ENCODE measurements around the gene IFI30. TPM values are rescaled to one million over a fixed set of nuclear protein-coding genes. Genes with fewer than 3 reads are reported as not detected.

Gene IFI30
- polyA plus RNA-seq, result 0.28 TPM in 1 of 2 replicates, not detected in the other

GRCh38 chr19:18173572-18174288, at the start of gene IFI30:
TSS of gene IFI30 (plus strand) at chr19:18173813. CDS start at chr19:18173842, 29 bp downstream.

GRCh38 chr19:18152817-18153555, 20.6 kb upstream of the IFI30 start, which contains the start of gene PIK3R2:
TSS of gene PIK3R2 (plus strand) at chr19:18153163. CDS start at chr19:18155880, 2,717 bp downstream.

DNA sequence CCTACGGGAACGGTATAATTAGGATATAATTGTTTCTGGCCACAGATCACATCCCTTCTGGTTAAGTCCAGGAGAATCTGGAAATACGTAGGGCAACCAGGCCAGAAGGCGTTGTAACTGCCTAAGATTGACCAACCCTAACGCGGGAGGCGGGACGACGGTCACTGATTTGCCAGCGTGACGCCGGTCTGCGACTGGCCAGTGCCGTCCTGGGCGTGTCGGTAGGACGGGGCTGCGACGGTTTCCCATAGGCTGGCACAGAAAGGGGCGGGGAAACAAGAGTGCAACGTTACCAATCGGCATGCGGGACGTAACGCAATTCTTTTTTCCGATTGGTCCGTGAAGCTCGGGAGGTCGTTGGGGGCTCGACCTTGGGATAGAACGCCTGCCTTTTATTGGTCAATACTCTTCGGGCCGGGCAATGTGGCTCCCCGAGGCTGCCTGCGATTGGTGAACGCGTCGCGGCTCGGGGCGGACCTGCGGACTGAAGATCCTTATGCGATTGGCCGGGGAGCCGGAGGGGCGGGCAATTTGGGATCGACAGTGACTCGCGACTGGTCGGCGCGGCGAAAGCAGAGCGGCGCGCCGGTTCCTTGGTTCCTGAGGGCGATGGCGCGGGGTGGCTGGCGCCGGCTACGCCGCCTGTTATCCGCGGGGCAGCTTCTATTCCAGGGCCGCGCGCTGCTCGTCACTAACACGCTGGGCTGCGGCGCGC, 19.2 kb downstream of the IFI30 start, which contains the start of gene MPV17L2:
Gene MPV17L2, plus strand, starts transcription at position 546 of the 715 bp plus-strand sequence. Its CDS starts 64 bp downstream, at position 610.

DNA sequence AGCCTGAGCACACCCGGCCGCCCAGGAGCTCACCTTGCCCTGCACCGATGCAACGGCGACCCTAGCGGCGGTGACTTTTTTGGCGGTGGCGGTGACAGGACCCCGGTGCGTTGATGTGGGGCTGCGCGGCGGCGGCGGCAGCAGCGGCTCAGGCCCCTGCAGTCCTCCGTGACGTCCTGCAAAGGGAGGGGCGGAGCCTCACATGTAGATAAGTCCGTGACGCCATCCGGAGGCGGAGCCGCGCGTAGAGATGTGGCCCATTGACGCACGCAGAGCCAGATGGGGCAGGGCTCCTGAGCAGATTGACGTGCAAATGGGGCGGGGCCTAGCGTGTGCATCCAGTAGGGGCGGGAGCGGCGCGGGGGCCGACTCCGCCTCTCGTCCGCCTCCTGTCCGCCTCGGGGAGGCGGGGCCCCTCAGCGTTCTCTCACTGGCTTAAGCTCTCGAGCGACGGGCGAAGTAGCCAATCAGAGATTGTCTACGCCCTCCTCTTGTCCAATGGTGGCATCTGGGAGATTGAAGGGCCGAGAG, 30.3 kb downstream of the IFI30 start, which contains the start of gene RAB3A:
Gene RAB3A, minus strand, starts transcription at position 180 of the 531 bp plus-strand sequence. CDS start 1,302 bp downstream, outside the sequence.

GRCh38 chr19:18225702-18226468, 52.3 kb downstream of the IFI30 start, which contains the start of gene PDE4C:
TSS of gene PDE4C (minus strand) at chr19:18226438. CDS start at chr19:18226415, 23 bp downstream.

Other genes starting within 250 kb of the IFI30 start
- 9.3 and 16.0 TPM in 2 replicates for gene CCDC124, start 240.8 kb upstream of the IFI30 start, polyA plus RNA-seq
- 2.1 and 4.3 TPM in 2 replicates for gene KCNN1, start 206.7 kb upstream of the IFI30 start, polyA plus RNA-seq
- gene ARRDC2, start 165.6 kb upstream of the IFI30 start, polyA plus RNA-seq, result 0.15 and 0.99 TPM in 2 replicates
- gene IL12RB1, start 86.9 kb upstream of the IFI30 start, polyA plus RNA-seq, result not detected in 2 replicates
- 0.20 and 7.9 TPM in 2 replicates for gene MAST3, start 76.0 kb upstream of the IFI30 start, polyA plus RNA-seq
- 0.67 and 1.1 TPM in 2 replicates for gene PIK3R2, start 20.6 kb upstream of the IFI30 start, polyA plus RNA-seq
- gene MPV17L2, start 19.4 kb downstream of the IFI30 start, polyA plus RNA-seq, result 4.5 and 7.4 TPM in 2 replicates
- gene RAB3A, start 30.2 kb downstream of the IFI30 start, polyA plus RNA-seq, result 66.7 and 126 TPM in 2 replicates
- 0.36 TPM in 1 of 2 replicates, not detected in the other for gene PDE4C, start 52.6 kb downstream of the IFI30 start, polyA plus RNA-seq
- gene IQCN, start 100.6 kb downstream of the IFI30 start, polyA plus RNA-seq, result 0.04 TPM in 1 of 2 replicates, not detected in the other
- gene JUND, start 107.8 kb downstream of the IFI30 start, polyA plus RNA-seq, result 12.2 and 17.8 TPM in 2 replicates
- 33.9 and 44.0 TPM in 2 replicates for gene LSM4, start 149.3 kb downstream of the IFI30 start, polyA plus RNA-seq
- gene PGPEP1, start 166.8 kb downstream of the IFI30 start, polyA plus RNA-seq, result 0.07 and 3.8 TPM in 2 replicates
- gene GDF15, start 212.3 kb downstream of the IFI30 start, polyA plus RNA-seq, result not detected in 2 replicates
- not detected in 2 replicates for gene LRRC25, start 223.8 kb downstream of the IFI30 start, polyA plus RNA-seq
- 2.9 and 4.5 TPM in 2 replicates for gene SSBP4, start 245.6 kb downstream of the IFI30 start, polyA plus RNA-seq

Measured in Purkinje cell (primary cell).